Measurements from ENCODE around the gene MAB21L1.

Gene MAB21L1

GRCh38 chr13:35448465-35448864 lies 28.0 kb downstream of the MAB21L1 start:
- no peak for DNase-seq
- Histone ChIP-seq H3K9ac (ENCODE audit: low read length) (no peak overlapping the region), H3K27me3 (ENCODE audit: insufficient read depth, low read length, poor library complexity) (no peaks in the 10 kb centered on the region)

More at GRCh38 chr13:35448465-35448864, 28.0 kb downstream of the MAB21L1 start:
- H2BK15ac ChIP-seq (replicated peaks; ENCODE audit: low read depth) = no peak overlapping the region
- no peaks in the 10 kb centered on the region for H3K79me1 ChIP-seq (ENCODE audit: low read length)
- H3K18ac ChIP-seq (ENCODE audit: low read length) = no peak overlapping the region
- H2AK5ac ChIP-seq (ENCODE audit: low read length) = no peak overlapping the region
- H3K4me2 ChIP-seq (ENCODE audit: low read length) = no peak overlapping the region
- H3K4me1 ChIP-seq (ENCODE audit: control insufficient read depth, low read depth, low read length) = no peaks in the 10 kb centered on the region
- H3K27ac ChIP-seq (ENCODE audit: low read depth, low read length) = no peak overlapping the region
- no CpG with 5 or more reads among the region's 1 CpG for WGBS (ENCODE audit: extremely low coverage, insufficient coverage, low lambda C conversion rate)
- H4K8ac ChIP-seq (ENCODE audit: low read depth, low read length) = no peak overlapping the region
- H3K36me3 ChIP-seq (ENCODE audit: control insufficient read depth, insufficient read depth, low read length) = no peaks in the 10 kb centered on the region
- H2BK120ac ChIP-seq (ENCODE audit: low read depth, low read length) = no peak overlapping the region
- H3K23ac ChIP-seq (ENCODE audit: low read length) = no peak overlapping the region
- no peak overlapping the region for H3K4ac ChIP-seq (ENCODE audit: low read depth, low read length)
- no peak overlapping the region for H3K4me3 ChIP-seq (ENCODE audit: low read length)
- H3K56ac ChIP-seq (ENCODE audit: low read length) = no peak overlapping the region
- H3K79me2 ChIP-seq (ENCODE audit: control insufficient read depth, insufficient read depth, low read length) = no peaks in the 10 kb centered on the region
- H4K5ac ChIP-seq (ENCODE audit: low read length) = no peak overlapping the region
- H2BK5ac ChIP-seq (ENCODE audit: low read length) = no peak overlapping the region

Data from mesendoderm (in vitro differentiated cells).